SKM-1 treated with dmso at 0.1 percent for 144 hours (cell line): ENCODE results near the gene SORCS2.
A peak's percentile ranks its signal among the peaks of the same experiment; 100 is the strongest.

Experiments used
- DNase-seq: peaks from one replicate; lab custom pipeline; 2025; ENCODE audit not compliant: unreplicated experiment; lab: John Stamatoyannopoulos, UW

The SORCS2 gene

GRCh38 chr4:7621252-7622035 is 429.1 kb downstream of the SORCS2 start:
- no peak for DNase-seq

- no peak for DNase-seq
These were observed 430.0 kb downstream of the SORCS2 start for GRCh38 chr4:7622371-7622770.

GRCh38 chr4:7623468-7623867 is 431.1 kb downstream of the SORCS2 start:
- DNase-seq = no peak

GRCh38 chr4:7624396-7624980 is 432.1 kb downstream of the SORCS2 start:
- DNase-seq = no peak

- no peak for DNase-seq
These were observed 432.7 kb downstream of the SORCS2 start for GRCh38 chr4:7625071-7625470.

- no peak for DNase-seq
These were observed 434.2 kb downstream of the SORCS2 start for GRCh38 chr4:7626531-7626930.

- DNase-seq = no peak
These were observed 435.2 kb downstream of the SORCS2 start for GRCh38 chr4:7627251-7628250.

GRCh38 chr4:7628432-7628831 is 436.1 kb downstream of the SORCS2 start:
- DNase-seq = no peak

- DNase-seq = no peak
These were observed 437.3 kb downstream of the SORCS2 start for GRCh38 chr4:7629501-7630254.

GRCh38 chr4:7630568-7631287 is 438.4 kb downstream of the SORCS2 start:
- no peak for DNase-seq

- no peak for DNase-seq
These were observed 439.1 kb downstream of the SORCS2 start for GRCh38 chr4:7631288-7632014.

GRCh38 chr4:7632341-7632740 is 440.0 kb downstream of the SORCS2 start:
- DNase-seq = no peak

- DNase-seq = no peak
These were observed 440.6 kb downstream of the SORCS2 start for GRCh38 chr4:7632971-7633370.

GRCh38 chr4:7634661-7635251 is 442.4 kb downstream of the SORCS2 start:
- no peak for DNase-seq

- peak; percentile 84 for DNase-seq
These were observed 443.3 kb downstream of the SORCS2 start for GRCh38 chr4:7635445-7636239.

GRCh38 chr4:7636240-7636508 is 443.8 kb downstream of the SORCS2 start:
- DNase-seq = no peak

- DNase-seq = no peak
These were observed 444.8 kb downstream of the SORCS2 start for GRCh38 chr4:7637139-7637538.

- DNase-seq = no peak
These were observed 445.6 kb downstream of the SORCS2 start for GRCh38 chr4:7637971-7638370.

GRCh38 chr4:7638489-7638888 is 446.2 kb downstream of the SORCS2 start:
- DNase-seq = no peak
